Right renal pelvis (tissue), 4 donors: ENCODE measurements around the gene IRF7. TPM values are rescaled to one million over a fixed set of nuclear protein-coding genes. Genes with fewer than 3 reads are reported as not detected.

ENCODE experiments used
- DNase-seq, 4 donors: peaks; one replicate each; pipeline ENCODE4 v3.0.0-alpha.2; 2013; ENCODE audit warnings: low read depth in 4 of 4, low spot score in 3 of 4, missing footprints in 1 of 4
- polyA plus RNA-seq, 4 donors: library from polyadenylated mRNA; unstranded; fragments of 120-200 nt; gene quantifications; one replicate each; pipeline ENCODE4 v1.2.1, GENCODE V29; 2013; ENCODE audit not compliant: insufficient read length in 4 of 4

IRF7 gene
- polyA plus RNA-seq, 4 donors, result 8.1 to 12.4 (median 8.4) TPM

GRCh38 chr11:623349-623869 is 7.7 kb upstream of the IRF7 start:
- no peak for DNase-seq

GRCh38 chr11:621838-622237 is 6.1 kb upstream of the IRF7 start:
- DNase-seq, result no peak

- no peak for DNase-seq
Measured at GRCh38 chr11:620935-621814, 5.4 kb upstream of the IRF7 start.

- no peak for DNase-seq
Measured at GRCh38 chr11:620201-620600, 4.5 kb upstream of the IRF7 start.

GRCh38 chr11:619628-620050 is 3.9 kb upstream of the IRF7 start:
- no peak for DNase-seq

- no peak for DNase-seq
Measured at GRCh38 chr11:618856-619627, 3.3 kb upstream of the IRF7 start.

GRCh38 chr11:617912-618682 is 2.3 kb upstream of the IRF7 start:
- no peak for DNase-seq

- DNase-seq, result no peak
Measured at GRCh38 chr11:617199-617911, 1.6 kb upstream of the IRF7 start.

- no peak for DNase-seq
Measured at GRCh38 chr11:616320-617198, 809 bp upstream of the IRF7 start.

- no peak for DNase-seq
Measured at GRCh38 chr11:614623-615503, 887 bp downstream of the IRF7 start.

GRCh38 chr11:614021-614622 is 1.6 kb downstream of the IRF7 start:
- DNase-seq, result no peak

- DNase-seq, result no peak
Measured at GRCh38 chr11:613369-613968, 2.3 kb downstream of the IRF7 start.

- DNase-seq, result no peak
Measured at GRCh38 chr11:612961-613300, 2.8 kb downstream of the IRF7 start.

- DNase-seq, result no peak
Measured at GRCh38 chr11:612201-612960, 3.4 kb downstream of the IRF7 start.

- no peak for DNase-seq
Measured at GRCh38 chr11:611001-611996, 4.5 kb downstream of the IRF7 start.
